Stimulated activated CD8-positive, alpha-beta memory T cell treated with anti-CD3 and anti-CD28 coated beads, Interleukin-7, amount 100 ng/mL, for 24 hours (primary cell): ENCODE results near the gene CEP170B.

ENCODE experiments used
- DNase-seq: peaks from one replicate; pipeline ENCODE4 v3.0.0-alpha.2; 2020; ENCODE audit warnings: low read depth

The CEP170B gene

DNA sequence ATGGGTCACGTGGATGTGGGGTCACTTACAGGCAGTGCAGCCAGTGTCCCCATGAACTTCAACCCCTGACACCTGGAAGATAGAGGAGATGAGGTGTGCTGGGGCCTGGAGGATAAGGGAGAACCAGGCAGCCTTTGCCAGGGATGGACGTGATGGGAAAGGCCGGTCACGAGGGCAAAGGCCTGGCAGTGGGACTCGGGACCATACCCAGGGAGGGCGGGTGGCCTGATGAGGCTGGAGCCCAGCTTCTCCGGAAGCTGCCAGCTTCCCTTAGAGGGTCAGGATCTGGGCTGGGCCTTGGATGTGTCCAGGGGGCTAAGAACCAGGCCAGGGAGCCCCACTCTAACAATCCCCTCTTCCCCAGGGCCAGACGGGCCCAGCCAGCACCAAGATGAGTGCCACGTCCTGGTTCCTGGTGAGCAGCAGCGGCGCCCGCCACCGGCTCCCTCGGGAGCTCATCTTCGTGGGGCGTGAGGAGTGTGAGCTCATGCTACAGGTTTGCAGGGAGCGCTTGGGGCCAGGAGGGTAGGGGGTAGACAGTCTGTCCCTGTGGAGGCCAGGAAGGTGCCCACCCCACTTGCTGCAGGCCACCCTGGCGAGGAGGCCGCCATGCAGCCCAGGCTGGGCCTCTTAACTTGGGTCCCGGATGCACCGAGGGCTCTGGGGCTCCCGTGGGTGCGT is 3.1 kb downstream of the CEP170B start:
- DNase-seq = no peak

DNA sequence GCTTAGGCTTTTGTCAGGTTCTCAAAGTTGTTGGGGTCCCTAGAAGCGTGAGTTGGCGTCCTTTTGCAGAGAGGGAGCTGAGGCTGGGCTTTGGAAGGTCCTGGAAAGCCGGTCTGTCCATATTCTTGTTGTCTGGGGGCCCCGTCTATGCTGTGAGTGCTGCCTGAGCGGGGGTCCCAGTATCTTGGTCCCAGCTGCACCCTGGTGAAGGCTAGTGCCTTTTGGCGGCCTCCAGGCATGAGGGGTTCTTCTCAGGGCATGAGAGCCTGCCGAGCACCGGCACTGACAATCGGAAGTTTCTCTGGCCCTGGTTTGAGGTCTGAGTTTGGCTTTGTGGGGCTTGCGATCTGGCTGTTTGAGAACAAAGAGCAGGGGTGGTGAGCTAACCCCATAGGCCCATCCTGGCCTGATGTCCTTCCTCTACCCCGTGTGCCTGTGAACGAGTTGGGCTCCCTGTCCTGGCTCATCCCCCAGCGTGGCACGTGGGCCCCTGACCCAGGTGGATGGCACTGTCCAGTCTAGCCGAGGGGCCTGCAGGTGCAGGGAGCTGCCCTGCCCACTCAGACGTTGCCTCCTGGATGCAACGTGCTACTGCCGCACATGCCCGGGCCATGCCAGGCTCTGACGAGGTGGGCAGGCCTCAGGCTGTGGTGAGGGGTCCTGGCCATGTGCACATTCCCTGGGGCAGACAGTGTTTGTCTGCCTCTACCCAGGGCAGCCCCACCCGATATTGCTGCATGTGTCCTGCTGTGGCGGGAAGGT is 3.9 kb downstream of the CEP170B start:
- DNase-seq = no peak

DNA sequence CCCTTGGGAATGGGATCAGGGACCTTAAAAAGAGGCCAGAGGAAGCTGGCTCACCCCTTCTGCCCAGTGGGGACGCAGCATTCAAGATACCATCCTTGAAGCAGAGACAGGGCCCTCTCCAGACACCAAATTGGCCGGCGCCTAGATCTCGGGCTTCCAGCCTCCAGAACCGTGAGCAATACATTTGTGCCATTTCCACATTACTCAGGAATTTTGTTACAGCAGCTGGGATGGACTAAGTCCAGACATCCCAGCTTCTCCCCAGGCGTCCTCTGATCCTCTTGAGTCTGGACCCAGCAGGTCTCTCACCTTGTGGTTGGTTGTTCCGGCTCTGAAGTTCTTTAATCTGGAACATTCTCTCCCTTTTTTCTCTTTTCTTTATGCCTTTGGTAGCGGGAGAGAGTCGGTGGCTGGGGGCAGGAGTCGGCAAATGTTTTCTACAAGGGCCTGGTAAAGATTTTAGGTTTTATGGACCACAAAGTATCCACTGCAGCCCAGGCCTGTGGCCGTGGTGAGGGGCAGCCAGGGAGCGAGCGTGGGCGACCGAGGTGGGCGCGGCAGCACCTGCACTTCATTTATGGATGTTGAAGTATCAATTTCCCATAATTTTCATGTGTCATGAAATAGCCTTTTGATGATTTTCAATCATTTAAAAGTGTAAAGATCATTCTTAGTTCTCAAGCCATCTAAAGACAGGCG is 4.8 kb downstream of the CEP170B start:
- DNase-seq = no peak

DNA sequence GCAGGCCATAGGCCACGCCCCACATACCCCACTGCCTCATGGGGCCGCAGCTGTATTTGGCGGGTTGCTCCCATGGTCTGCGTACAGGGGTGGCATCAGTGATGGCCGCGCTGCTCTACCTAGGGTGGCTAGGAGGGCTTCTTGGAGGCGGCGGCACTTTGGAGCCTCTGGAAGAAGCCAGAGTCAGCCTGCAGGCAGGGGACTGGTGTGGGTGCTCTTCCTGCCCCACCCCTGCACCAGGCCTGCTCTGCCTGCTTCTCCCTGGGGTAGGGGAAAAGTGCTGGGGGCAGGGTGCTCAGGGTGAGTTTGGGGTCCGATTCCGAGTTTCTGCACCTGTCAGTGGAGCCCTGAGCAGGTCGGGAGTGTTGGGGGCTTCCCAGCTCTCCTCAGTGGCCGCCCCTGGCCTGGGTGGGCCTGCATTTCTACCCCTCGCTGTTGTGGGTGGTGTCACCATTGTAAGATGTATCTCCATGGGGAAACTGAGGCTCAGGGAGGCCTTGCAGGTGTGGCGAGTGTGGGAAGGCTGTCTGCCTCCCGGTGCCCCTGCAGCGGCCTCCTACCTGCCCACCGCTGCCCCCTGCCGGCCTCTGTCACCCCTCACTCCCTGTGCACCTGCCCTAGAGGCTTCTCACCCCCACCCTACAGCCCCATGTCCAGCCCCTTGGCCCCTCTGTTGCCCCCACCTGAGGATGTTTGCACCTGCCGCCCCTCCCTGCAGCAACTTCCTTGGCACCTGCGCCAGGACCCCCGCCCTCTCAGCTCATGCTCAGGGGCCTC is 5.5 kb downstream of the CEP170B start:
- no peak for DNase-seq

DNA sequence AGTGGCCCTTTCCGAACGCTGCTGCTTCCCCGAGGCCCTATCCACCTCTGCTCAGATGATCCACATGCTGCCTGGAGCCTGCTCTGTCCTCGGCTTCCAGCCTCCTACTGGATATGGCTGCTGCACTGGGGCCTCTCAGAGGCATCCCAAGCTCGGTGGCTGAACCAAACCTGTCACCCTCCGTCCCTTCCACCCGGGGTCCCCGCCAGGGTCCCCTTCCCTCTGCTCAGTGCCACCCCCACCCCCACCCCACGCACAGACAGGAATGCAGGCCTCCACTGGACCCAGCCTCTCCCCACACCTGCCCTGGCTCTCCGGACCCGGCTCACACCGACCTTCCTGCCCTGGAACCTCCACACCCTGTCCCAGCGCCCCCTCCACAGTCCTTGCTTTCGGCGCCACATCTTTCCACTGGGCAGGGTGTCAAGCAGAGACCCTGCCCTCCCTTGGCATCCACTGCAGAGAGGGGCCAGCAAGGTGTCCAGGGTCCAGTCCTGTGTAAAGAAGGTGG is 6.1 kb downstream of the CEP170B start:
- DNase-seq = no peak

DNA sequence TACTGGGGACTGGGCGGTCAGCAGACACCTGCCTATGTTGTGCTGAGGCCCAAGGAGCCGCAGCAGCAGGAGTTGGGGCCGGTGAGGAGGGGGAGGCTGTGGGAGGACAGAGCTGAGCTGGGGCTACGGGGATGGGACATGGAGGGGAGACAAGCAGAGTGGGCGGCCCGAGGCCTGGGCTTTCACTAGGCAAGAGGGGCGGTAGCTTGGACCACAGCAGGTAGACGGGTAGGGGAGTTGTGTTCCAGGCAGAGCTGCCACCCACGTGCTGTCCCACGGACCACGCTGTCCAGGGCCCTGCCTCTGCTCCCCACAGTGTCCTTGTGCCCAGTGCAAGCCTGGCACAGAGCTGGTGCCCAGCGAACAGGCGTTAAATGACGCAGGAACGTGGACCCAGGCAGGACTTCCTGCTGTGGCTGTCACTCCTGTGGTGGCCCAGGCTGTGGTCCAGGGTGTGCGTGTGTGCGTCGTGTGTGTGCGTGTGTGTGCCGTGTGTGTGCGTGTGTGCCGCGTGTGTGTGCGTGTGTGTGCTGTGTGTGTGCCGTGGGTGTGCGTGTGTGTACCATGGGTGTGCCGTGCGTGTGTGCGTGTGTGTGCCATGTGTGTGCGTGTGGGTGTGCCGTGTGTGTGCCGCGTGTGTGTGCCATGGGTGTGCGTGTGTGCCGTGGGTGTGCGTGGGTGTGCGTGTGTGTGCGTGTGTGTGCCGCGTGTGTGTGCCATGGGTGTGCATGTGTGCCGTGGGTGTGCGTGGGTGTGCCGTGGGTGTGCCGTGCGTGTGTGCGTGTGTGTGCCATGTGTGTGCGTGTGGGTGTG is 6.8 kb downstream of the CEP170B start:
- DNase-seq = no peak

DNA sequence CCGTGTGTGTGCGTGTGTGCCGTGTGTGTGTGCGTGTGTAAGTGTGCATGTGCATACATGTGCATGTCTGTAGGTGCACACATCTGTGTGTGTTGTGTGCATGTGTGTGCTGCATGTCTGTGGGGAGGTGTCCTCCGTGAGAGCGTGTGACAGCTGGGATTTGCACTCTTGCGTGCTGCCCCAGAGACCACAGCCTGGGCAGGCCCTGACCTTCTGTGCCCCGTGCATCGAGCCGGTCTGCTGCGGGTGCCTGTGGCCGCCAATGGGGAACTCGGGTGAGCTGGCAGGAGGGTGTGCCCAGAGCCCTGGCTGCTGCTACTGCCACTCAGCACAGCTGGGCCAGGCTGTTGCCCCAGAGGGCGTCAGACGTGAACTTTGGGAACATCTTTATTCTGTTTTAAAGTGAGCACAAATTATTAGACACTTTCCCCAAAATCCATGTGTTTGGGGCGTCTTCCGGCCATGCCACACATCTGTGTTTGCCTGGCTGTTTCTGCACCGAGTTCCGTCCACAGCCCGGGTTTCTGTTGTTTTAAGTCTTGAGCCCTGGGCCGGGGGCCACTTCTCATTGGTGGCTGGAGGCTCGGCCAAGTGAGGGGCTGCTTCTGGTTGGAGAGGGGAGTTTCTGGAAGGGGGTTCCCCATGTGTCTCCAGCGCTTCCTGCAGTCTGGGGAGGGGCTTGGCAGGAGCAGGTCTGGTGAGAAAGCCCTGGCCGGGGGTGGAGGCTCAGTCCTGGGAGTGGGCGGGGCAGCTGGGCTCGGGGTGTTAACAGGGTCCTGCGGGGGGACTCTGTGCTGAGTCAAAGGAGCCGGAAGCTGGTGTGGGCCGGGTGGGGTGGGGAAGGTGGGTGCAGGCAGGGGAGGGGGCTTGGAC is 7.6 kb downstream of the CEP170B start:
- no peak for DNase-seq

DNA sequence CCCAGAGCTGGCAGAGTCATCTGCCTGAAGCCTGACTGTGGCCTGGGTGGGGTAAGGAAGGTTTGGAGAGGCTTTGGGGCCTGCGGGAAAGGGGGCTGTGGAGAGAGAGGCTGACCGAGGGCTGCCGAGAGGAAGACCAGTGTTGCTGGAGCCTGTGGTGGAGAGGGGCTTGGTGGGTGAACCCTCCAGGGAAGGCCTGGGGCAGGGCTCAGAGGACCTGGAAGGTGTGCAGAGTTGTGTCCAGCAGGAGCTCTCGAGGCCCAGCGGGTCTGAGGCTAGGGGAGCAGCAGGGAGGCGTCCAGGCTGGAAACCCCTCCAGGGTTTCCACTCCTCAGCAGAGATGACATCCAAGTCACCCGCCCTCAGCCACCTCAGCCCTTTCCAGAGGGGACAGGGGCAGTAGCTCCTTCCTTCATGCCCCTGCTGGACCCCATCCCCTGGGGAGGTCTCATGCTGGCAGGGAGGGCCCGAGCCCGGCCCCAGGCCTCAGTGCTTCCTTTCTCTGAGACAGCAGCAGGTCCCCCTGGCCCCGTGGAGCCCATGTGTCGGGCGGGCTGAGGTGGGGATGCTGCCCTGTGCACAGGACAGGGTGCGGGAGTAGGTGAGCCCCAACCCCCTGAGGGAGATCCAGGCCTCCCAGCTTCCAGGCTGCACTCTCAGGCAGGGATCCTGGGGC is 8.4 kb downstream of the CEP170B start:
- no peak for DNase-seq

DNA sequence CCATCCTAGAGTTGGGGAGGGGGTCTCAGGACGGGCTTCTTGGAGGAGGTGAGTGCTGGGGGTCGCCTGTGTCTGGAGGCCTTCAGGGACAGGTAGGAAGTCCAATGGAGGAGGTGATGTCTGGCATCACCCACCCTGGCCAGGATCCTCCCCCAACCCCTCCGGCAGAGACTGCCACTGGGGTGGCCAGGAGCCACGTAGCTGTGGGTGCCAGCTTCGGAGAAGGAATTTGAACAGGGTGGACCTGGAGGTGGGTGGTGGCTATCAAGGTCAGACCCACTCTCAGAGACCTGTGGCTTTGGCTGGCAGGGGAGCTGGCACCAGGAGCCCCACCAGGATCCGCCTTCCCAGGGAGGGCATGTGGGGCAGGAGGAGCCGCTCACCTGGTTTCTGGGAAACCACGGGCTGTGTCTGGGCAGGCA is 9.1 kb downstream of the CEP170B start:
- DNase-seq = no peak

DNA sequence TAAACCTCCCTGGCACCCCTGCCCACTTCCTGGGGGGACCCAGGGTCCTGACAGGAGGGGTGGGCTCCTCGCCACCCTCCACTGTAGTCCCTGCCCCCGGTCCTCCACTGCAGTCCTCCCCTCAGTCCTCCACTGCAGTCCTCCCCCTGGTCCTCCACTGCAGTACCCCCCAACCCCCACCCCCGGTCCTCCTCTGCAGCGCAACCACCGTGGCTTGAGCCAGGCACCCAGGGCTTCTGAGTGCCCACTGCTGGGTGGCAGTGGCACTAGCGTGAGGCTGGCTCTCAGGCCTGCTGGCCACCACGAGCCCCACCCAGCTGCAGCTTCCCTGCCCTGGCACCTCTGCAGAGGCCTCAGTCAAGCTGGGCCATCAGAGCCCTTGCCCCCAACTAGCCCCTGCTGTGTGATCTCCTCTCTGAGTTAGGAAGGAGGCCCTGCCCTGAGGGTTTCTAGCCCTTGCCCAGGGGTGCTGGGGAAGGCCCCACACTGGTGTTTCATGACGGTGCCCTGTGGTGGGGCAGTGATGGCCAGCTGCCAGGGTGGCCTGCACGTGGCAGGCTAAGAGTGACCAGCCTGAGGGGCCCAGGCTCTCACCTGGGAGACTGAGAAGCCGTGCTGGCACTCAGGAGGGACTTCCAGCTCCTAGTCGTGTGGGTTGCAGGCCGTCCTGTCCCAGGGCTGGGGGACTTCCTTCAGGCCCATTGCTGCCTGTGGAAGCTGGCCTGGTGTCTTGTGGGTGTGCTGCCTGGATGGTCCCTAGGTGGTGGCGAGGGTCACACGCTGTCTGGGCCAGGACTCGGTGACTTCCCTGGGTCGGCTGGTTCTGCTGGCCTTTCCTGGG is 9.7 kb downstream of the CEP170B start:
- no peak for DNase-seq

DNA sequence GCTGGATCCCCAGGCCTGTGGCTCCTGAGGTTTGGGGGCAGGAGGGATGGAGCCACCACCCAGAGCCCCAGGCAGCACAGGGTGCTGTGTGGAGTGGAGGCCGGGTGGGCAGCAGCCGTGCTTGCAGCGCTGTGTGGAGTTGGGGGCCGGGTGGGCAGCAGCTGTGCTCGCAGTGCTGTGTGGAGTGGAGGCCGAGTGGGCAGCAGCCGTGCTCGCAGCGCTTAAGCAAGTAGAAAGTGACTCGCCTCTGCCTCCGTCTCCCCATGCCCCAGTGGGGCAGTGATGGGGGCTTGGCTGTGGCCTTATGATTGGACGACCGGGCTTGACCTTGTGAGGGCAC is 10.3 kb downstream of the CEP170B start:
- DNase-seq = no peak

DNA sequence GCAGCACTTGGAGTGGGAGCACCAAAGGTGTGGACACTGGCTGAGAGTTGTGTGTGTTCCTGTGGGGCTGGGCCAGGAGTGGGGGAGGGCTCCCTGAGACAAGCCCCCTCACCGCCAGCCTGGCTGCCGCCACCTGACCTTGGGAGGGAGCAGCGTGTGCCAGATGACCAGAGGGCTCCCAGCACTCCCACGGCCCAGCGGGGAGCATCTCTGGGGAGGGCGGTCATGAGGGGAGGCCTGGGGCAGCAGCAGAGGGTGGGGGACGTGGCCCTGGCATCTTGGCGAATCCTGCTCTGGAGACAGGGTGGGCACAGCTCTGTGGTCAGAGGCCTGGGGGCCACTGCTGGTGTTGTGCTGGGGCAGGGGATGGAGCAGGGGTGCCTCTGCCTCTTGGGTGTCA is 10.7 kb downstream of the CEP170B start:
- no peak for DNase-seq

DNA sequence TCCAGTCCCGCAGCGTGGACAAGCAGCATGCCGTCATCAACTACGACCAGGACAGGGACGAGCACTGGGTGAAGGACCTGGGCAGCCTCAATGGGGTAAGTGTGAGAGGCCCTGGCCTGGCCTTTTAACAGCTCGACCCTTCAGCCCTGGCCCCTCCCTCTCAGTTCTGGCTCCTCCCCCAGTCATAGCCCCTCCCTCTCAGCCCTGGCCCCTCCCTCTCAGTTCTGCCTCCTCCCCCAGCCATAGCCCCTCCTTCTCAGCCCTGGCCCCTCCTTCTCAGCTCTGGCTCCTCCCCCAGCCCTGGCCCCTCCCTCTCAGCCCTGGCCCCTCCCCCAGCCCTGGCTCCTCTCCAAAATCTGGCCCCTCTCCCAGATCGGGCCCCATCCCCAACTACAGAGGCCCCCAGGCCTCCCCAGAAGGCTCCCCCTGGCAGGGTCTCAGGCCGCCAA is 11.2 kb downstream of the CEP170B start:
- no peak for DNase-seq

DNA sequence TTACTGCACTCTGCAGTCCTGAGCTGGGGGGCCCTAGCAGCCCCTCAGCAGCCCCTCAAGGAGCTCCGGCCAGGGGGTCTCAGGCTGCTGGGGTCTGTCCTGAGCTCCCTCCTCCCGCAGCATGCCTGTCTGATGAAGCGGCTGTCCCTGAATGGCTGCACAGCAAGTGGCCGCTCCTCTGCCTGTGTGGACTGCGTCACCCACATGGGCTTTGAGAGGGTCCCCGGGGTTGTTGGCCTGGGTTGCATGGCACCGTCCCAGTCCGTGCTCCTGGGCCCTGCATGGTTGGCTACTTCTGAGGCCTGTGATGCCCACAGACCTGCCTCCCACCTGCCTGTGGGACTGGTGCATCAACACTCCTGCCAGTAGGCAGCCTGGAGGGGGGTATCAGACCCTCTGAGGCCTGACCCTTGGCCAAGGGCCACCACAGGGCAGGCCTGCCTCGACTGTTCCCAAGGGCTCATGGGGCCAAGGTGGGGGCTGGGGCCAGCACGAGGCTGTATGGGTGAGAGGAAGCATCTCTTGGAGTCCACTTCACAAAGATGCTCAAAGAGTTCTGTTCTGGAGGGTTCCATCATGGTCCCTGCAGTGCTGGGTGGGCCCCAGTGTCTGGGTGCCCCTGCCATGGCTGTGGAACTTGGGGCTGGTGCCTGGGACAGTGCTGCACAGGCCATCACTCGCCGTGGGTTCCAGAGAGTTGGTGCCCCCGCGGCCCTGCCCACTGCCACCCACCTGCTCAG is 12.2 kb downstream of the CEP170B start:
- no peak for DNase-seq

DNA sequence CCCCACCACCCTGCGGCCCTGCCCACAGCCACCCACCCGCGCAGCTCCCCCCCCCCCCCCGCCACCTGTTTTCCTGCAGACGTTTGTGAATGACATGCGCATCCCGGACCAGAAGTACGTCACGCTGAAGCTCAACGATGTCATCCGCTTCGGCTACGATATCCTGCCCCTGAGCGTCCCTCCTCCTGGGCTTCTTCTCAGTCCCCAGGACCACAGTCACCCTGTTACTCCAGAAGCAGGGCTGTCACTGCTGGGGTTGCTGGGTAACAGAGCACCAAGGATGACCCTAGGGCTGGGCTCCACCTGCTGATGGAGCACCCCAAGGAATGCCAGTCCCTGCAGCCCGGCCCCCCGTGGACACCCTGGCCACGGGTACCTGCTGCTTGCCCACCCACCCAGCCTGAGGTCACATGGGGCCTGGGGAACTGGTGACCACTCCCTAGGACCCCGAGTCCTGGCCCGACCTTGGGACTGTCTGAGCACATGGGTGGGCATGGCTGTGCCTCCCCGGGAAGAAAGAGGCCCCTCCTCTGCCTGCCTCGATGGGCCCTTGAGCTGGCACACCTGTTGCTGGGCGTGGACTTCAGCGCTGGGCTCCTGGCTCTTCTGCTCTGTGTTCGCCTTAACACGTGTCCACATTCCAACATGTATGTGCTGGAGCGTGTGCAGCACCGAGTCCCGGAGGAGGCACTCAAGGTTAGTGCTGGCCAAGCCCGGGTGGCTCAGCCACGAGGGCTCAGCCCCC is 12.9 kb downstream of the CEP170B start:
- no peak for DNase-seq

DNA sequence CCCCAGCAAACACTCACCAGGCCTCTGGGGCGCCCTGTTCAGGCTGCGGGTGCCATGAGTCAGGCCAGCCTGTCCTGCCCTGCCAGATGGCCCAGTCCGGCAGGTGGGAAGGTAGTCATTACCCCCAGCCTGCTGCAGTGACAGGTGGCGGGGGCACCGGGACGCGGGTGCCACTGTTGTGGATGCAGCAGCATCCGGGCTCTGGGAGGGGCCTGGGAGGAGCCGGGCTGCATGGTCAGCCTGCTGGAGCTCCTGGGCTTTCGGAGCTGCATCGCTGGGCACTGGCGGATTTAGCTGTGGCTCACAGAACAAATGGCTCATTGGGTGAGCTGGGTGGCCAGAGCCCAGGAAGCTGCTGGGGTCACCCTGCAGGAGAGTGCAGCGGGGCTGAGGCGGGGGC is 13.5 kb downstream of the CEP170B start:
- DNase-seq = no peak

DNA sequence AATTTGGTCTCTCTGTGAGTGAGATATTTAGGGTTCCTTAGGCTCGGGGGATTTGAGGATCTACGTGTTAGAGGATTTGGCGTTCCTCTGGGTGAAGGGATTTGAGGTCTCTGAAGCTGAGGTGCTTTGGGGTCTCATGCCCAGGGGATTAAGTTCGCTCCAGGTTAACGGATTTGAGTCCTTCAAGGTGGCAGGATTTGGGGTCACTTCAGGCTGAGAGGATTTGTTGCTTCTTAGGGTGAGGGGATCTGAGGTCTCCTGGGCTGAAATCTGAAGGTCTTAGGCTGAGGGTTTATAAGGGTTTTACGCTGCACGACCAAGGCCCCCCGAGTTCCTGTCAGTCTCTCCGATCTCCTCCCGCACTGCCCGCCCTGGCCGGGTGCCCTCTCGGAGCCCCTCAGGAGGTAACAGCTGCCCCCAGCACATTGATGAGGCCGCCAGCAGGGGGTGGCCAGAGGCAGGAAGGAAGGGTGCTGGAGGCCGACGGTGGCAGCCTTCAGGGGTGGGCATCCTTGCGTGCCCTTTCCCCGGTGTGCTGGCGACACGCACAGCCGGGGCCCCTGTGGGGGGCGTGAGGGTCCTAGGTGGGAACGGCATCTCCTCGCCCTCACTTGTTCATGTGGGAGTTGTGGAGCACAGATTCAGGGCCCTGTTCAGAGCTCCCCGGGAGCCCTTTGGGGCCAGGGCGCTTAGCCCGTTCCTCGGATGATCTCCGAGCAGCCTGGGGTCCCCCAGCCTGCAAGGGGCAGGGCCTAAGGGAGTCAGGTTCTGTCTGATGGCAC is 14.3 kb downstream of the CEP170B start:
- no peak for DNase-seq
